Gastrocnemius medialis (tissue), 4 donors: ENCODE results near the gene SERINC5.

Source experiments
- CTCF ChIP-seq, 5 experiments: fragments of 450-650 bp in 3 of 5; fragments of 200-600 bp in 2 of 5; sonication (generic) in 2 of 5; IDR thresholded peaks in 4 of 5; conservative IDR thresholded peaks in 1 of 5; 1 replicate in 4 of 5; 2 replicates in 1 of 5; pipeline ENCODE4 v1.5.1; 2016 to 2019; ENCODE audit warnings: antibody characterized with exemption in 5 of 5, mild to moderate bottlenecking in 3 of 5, moderate library complexity in 3 of 5
- POLR2A ChIP-seq, 2 donors: fragments of 450-650 bp; IDR thresholded peaks; one replicate each; pipeline ENCODE4 v1.6.1; 2017; ENCODE audit warnings: antibody characterized with exemption in 2 of 2, mild to moderate bottlenecking in 2 of 2, moderate library complexity in 2 of 2

- TF ChIP-seq CTCF (IDR thresholded peaks at IDR 0.05 in 4 of 5, conservative IDR thresholded peaks at IDR 0.05 in 1 of 5) (no peak), POLR2A (IDR thresholded peaks at IDR 0.05) (no peak)
Measured at GRCh38 chr5:80255431-80255810, 427 bp downstream of the SERINC5 start.
